EL (cell line): ENCODE data around the gene TWNK.

Experiments used
- DNase-seq: peaks from one replicate; pipeline ENCODE4 v3.0.0-alpha.2; 2016

Gene TWNK

GRCh38 chr10:100998183-100998990 is 11.0 kb downstream of the TWNK start:
- peak; percentile 80 for DNase-seq

DNA sequence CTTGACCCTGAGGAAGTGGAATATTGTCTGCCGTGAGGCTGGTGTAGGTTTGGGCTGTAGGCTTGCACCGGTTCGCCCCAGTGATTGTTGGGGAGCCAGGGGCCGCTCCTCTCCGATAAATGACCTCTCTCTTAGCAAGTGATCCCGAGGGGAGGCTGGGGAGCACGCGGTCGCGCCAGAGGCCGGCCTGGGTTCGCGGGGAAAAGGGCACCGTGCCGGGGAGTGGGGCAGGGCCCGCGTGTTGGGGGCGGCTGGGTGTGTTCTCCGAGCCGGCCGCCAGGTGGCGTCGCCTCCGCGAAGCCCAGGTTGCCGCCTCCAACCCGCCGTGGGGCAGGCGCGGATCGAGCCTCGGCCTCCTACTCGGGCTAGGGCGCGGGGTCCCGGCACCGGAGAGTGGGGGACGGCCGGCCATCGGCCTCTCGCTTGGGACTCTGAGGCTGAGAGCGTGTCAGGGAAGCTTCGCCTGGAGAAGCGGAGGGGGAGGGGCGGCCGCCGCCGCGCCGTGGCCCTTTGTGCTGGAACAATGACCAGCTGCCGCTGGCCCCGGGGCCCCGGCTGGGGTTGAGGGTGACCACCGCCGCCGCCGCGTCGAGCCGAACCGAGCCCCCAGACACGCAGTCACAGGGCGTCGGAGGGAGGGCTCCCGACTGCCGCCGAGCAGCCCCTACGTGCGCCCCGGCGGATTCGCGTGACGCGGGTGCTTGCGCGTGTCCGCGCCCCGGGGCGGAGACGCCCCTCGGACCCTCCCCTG is 11.8 kb downstream of the TWNK start:
- peak; percentile 72 for DNase-seq

GRCh38 chr10:100999742-101000126 is 12.4 kb downstream of the TWNK start, which contains the start of gene LZTS2:
Gene LZTS2, plus strand, starts transcription at chr10:100999808. Its CDS starts 2,731 bp downstream, at chr10:101002539.
- DNase-seq = no peak

GRCh38 chr10:101000127-101000914 is 13.0 kb downstream of the TWNK start:
- DNase-seq = peak; percentile 41

- peak; percentile 92 for DNase-seq
Measured at GRCh38 chr10:101000915-101001658, 13.7 kb downstream of the TWNK start.

GRCh38 chr10:101001659-101002035 is 14.3 kb downstream of the TWNK start:
- no peak for DNase-seq

GRCh38 chr10:101002456-101002855 is 15.1 kb downstream of the TWNK start:
- no peak for DNase-seq

DNA sequence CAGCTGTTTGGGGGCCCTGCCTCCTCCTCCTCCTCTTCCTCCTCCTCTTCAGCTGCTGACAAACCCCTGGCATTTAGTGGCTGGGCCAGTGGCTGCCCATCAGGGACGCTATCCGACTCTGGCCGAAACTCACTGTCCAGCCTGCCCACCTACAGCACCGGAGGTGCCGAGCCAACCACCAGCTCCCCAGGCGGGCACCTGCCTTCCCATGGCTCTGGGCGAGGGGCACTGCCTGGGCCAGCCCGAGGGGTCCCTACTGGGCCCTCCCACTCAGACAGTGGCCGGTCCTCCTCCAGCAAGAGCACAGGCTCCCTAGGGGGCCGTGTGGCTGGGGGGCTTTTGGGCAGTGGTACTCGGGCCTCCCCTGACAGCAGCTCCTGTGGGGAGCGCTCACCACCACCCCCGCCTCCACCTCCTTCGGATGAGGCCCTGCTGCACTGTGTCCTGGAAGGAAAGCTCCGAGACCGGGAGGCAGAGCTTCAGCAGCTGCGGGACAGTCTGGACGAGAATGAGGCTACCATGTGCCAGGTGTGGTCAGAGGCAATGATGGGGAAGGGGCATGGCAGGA is 16.4 kb downstream of the TWNK start:
- DNase-seq = no peak

DNA sequence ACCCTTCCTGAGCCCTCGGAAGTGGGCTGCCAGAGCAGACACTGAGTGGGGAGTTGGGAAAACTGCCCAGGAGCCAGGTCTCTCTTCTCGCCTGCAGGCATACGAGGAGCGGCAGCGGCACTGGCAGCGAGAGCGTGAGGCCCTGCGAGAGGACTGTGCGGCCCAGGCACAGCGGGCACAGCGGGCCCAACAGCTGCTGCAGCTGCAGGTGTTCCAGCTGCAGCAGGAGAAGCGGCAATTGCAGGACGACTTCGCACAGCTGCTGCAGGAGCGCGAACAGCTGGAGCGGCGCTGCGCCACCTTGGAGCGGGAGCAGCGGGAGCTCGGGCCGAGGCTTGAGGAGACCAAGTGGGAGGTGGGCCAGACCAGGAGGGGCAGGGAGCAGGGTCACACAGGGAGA is 18.0 kb downstream of the TWNK start:
- no peak for DNase-seq

DNA sequence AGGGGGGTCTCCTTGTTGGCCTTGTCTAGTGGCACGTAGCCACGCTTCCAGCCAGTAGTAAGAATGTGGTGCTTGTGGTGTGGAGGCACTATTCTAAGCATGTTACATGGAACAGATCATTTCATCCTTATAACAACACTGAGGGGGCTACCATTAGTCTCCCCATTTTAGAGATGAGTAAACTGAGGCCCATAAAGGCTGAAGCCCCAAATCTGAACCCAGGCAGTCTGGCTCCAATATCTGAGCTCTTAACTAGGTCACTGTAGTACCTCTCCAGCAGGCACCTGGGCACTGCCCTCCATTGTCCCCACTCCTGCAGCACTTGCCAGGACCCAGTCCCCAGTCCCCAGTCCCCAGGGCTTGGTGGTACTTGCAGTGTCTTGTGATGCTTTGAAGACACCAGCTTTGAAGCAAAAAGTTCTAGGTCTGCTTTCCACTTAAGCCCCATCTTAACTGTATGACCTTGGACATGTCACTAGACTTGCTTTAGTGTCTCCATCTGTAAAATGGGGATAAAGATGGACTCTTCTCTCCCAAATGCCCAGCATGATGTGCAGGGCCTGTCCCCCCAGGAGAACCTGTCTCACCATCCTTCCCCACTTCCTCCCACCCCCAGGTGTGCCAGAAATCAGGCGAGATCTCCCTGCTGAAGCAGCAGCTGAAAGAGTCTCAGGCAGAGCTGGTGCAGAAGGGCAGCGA is 18.7 kb downstream of the TWNK start:
- DNase-seq = no peak

GRCh38 chr10:101006593-101007098 is 19.3 kb downstream of the TWNK start:
- no peak for DNase-seq

- DNase-seq = no peak
Measured at GRCh38 chr10:101007099-101007711, 19.9 kb downstream of the TWNK start.

GRCh38 chr10:101007915-101008822 is 20.8 kb downstream of the TWNK start:
- no peak for DNase-seq

DNA sequence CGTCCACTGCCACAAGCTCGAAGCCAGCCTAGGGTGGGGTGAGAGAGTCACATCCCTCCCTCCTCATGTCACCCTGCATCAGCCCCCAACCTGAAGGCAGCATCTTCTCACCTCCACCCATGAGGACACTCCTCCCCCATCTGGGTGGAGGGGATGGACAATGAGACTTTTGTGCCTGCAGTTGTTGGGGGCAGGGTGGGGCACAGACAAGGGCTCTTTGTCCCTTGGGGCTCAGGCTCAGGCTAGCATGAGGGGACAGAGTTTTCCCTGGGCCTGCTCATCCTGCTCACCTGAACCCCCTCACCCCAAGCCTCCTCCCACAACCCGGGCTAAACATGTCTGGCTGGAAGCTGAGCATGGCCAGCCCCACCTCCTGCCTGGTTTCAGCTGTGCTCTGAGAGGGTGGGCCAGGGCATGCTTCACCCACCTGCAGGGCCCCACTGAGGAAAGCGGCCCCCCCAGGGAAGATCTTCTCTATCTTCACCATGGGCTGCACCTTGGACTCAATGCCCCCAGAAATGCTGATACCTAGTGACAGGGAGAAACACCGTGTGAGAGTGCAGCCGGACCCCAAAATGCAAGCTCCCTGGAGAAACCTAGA is 21.6 kb downstream of the TWNK start:
- no peak for DNase-seq

DNA sequence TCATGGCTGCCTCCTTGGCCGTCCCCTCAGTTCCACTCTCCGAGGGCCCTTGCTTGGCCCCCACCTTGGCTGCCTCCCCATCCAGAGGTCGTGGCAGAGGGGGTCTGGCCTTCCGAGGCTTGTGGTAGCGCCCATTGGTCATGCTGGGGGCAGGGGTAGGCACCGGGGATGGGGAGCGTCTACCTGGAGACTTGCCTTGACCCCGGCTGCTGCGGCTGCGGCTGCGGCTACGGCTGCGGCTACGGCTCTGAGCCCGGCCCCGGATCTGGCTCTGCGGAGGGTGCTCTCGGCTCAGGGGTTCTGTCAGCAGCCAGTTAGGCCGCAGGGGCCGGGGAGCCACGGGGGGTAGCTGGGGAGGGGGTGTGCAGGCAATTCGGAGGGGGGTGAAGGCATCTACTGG is 23.0 kb downstream of the TWNK start:
- DNase-seq = no peak

DNA sequence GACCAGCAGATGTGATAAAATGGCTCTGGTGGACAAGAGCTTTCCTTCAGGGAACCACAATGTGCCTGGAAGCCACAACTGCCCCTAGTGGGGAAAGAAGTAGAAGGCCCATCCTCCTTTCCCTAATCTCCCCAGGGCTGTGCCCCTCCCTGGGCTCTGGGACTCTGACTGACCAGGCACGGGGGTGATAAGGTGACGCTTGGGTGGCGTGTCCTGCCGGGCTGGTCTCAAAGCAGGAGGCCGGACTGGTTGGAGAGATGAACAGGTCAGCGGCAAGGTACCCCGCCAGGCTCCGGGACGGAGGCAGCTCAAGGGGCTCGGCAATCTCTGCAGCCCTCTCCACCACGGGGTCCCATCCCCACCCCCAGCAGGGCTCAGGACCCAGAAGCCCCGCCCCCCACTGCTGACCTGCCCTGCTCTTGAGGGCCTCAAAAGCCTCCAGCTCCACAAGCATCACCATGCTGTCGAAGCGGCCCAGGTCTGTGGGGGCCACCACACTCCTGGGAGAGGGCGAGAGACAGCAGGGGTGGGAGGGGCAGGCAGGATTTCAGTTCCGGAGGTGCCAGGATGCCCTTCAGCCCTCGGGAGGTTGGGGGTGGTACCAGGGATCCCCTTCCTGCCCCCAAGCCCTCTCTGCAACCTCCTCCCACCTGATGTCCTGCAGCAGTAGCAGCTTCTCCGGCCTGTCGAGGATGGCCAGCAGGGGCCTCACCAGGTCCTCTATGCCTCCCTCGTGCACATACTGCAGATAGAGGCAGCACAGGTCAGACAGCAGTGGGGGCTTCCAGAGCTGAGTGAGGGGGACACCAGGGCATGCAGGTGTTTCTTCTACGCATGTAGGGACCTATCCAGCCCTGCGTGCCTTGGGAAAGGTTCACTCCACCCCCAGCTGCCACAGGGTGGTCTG is 24.4 kb downstream of the TWNK start:
- DNase-seq = peak; percentile 40

DNA sequence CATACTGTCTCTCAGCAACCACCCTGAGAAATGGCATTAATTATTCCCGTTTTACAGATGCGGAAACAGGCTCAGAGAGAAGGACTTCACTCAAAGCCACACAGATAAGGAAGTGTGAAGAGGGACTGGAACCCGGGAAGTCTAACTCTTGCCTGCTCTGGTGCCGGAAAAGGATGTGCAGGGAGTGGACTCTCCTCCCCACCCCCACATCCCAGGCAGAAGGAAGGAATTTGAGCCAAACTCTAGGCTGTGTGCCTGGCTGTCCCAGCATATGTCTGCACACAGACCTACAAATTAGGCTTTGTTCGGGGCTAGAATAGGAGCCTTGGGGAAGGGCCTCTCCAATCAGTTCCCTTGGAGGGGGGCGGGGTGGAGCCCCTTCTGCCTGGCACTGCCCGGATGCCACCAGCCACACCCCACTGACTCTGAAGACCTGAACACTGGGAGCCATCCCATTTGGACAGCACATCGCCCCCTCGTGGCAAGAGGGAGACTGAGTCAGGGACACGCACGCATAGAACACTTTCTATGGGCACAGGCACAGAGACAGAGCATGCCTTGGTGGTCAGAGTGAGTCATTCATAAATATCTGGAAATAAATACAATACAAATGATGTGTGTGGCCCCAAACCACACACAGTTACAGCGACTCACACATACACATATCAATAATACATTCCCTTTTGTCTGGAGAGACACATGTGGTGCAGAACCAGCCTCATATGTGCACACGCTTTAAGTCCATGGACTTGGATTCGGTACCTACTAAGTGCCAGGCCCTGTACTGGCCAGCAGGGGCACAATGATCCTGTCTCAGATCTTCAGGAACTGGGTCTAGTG is 25.4 kb downstream of the TWNK start:
- peak; percentile 96 for DNase-seq
